SK-N-SH (cell line): ENCODE measurements around the gene SNF8.

Experiments
- EP300 ChIP-seq, 2 experiments: IDR thresholded peaks; 2 replicates each; pipeline versions ENCODE4 v1.4.0 to v1.6.1; 2012; ENCODE audit warnings: borderline replicate concordance in 1 of 2, low read depth in 1 of 2, low read length in 1 of 2
- EZH2phosphoT487 ChIP-seq: fragments of 200-600 bp; sonication (generic); IDR thresholded peaks from 2 replicates; pipeline ENCODE4 v1.6.1; 2017; ENCODE audit warnings: low read depth, mixed run types, mild to moderate bottlenecking, antibody characterized with exemption, moderate library complexity, borderline replicate concordance
- GABPA ChIP-seq: IDR thresholded peaks from 2 replicates; pipeline ENCODE4 v1.4.0; 2012; ENCODE audit warnings: low read depth, mild to moderate bottlenecking
- NRF1 ChIP-seq: IDR thresholded peaks from 2 replicates; pipeline ENCODE4 v1.6.1; 2012; ENCODE audit warnings: low read depth, mild to moderate bottlenecking, low read length
- POLR2AphosphoS5 ChIP-seq: IDR thresholded peaks from 2 replicates; pipeline ENCODE4 v1.6.1; 2012; ENCODE audit warnings: low read depth, low read length
- SMC3 ChIP-seq: IDR thresholded peaks from 2 replicates; pipeline ENCODE4 v1.6.1; 2012; ENCODE audit warnings: low read depth, low read length, improper control_type of control experiment
- TAF1 ChIP-seq: IDR thresholded peaks from 2 replicates; pipeline ENCODE4 v1.6.1; 2012; ENCODE audit warnings: low read depth, mild to moderate bottlenecking, low read length, moderate library complexity, borderline replicate concordance
- TCF12 ChIP-seq: IDR thresholded peaks from 2 replicates; pipeline ENCODE4 v1.4.0; 2012
- YY1 ChIP-seq: IDR thresholded peaks from 2 replicates; pipeline ENCODE4 v1.4.0; 2012; ENCODE audit warnings: low read depth, mild to moderate bottlenecking
- TF ChIP-seq, protein P1 (sequence below): IDR thresholded peaks from 2 replicates; pipeline ENCODE4 v1.4.0; 2012; ENCODE audit warnings: low read depth
- TF ChIP-seq, protein P2 (sequence below): IDR thresholded peaks from 2 replicates; pipeline ENCODE4 v1.6.1; 2012; ENCODE audit warnings: mild to moderate bottlenecking, low read depth, low read length, moderate library complexity
- TF ChIP-seq, protein P3 (sequence below): fragments of 200-600 bp; sonication (generic); IDR thresholded peaks from 2 replicates; pipeline ENCODE4 v1.6.1; 2017; ENCODE audit warnings: antibody characterized with exemption, mild to moderate bottlenecking, moderate library complexity

DNA sequence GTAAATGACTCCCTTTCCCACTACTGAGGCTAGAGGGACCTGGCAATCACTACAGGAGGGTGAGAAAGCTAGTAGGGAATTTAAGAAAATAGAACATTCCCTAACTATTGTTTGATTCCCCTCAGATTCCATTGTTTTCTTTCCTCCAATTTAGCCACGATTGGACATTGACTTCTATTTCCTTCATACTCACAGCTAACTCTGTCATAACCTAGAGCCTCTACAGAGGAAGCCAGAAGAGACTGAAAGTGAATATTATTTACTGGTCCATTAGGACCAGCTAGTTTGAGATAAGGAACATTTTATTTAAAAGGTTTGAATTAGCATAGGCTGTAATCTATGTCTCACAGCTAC lies 14.9 kb downstream of the SNF8 start:
- no peak for TF ChIP-seq YY1
- no peak for TF ChIP-seq EZH2phosphoT487
- no peak for TF ChIP-seq GABPA
- TF ChIP-seq EP300 (IDR thresholded peaks at IDR 0.05; ENCODE audit: borderline replicate concordance in 1 of 2, low read depth in 1 of 2, low read length in 1 of 2): no peak
- TF ChIP-seq TAF1: no peak
- TF ChIP-seq, protein P1, sequence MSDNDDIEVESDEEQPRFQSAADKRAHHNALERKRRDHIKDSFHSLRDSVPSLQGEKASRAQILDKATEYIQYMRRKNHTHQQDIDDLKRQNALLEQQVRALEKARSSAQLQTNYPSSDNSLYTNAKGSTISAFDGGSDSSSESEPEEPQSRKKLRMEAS: no peak
- TF ChIP-seq, protein P2, sequence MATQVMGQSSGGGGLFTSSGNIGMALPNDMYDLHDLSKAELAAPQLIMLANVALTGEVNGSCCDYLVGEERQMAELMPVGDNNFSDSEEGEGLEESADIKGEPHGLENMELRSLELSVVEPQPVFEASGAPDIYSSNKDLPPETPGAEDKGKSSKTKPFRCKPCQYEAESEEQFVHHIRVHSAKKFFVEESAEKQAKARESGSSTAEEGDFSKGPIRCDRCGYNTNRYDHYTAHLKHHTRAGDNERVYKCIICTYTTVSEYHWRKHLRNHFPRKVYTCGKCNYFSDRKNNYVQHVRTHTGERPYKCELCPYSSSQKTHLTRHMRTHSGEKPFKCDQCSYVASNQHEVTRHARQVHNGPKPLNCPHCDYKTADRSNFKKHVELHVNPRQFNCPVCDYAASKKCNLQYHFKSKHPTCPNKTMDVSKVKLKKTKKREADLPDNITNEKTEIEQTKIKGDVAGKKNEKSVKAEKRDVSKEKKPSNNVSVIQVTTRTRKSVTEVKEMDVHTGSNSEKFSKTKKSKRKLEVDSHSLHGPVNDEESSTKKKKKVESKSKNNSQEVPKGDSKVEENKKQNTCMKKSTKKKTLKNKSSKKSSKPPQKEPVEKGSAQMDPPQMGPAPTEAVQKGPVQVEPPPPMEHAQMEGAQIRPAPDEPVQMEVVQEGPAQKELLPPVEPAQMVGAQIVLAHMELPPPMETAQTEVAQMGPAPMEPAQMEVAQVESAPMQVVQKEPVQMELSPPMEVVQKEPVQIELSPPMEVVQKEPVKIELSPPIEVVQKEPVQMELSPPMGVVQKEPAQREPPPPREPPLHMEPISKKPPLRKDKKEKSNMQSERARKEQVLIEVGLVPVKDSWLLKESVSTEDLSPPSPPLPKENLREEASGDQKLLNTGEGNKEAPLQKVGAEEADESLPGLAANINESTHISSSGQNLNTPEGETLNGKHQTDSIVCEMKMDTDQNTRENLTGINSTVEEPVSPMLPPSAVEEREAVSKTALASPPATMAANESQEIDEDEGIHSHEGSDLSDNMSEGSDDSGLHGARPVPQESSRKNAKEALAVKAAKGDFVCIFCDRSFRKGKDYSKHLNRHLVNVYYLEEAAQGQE: no peak
- TF ChIP-seq, protein P3, sequence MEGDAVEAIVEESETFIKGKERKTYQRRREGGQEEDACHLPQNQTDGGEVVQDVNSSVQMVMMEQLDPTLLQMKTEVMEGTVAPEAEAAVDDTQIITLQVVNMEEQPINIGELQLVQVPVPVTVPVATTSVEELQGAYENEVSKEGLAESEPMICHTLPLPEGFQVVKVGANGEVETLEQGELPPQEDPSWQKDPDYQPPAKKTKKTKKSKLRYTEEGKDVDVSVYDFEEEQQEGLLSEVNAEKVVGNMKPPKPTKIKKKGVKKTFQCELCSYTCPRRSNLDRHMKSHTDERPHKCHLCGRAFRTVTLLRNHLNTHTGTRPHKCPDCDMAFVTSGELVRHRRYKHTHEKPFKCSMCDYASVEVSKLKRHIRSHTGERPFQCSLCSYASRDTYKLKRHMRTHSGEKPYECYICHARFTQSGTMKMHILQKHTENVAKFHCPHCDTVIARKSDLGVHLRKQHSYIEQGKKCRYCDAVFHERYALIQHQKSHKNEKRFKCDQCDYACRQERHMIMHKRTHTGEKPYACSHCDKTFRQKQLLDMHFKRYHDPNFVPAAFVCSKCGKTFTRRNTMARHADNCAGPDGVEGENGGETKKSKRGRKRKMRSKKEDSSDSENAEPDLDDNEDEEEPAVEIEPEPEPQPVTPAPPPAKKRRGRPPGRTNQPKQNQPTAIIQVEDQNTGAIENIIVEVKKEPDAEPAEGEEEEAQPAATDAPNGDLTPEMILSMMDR: no peak
- no peak; the same call in 1 of the 2 replicates for TF ChIP-seq POLR2AphosphoS5
- TF ChIP-seq NRF1: no peak
- TF ChIP-seq TCF12: no peak
- TF ChIP-seq SMC3: no peak
